Islet of Langerhans (tissue), 1 donor: ENCODE measurements around the gene SPSB1.

ENCODE experiments used
- FAIRE-seq: peaks from one replicate; lab custom pipeline; 2011; peaks lifted over from hg19 to GRCh38; lab: Jason Lieb, UNC

The SPSB1 gene

DNA sequence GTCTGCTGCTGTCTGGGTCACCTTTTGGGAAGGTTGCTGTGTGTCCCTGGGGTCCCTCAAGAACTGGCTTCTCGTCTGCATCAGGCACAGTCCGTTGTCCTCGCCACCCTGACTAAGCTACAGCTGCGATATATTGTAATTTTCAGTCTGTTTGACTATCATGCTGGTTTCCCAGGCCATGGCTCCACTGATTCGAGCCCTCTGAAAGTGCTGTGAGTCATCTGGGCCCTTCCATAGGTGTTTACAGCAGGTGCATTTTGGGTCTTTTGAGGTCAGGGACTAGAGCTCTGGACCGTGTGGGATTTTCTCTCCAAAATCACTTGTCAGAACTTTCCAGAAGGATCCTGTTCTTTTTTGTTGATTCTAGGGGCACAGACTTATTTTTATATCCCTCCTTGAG, 52.8 kb downstream of the SPSB1 start:
- FAIRE-seq = no peak

DNA sequence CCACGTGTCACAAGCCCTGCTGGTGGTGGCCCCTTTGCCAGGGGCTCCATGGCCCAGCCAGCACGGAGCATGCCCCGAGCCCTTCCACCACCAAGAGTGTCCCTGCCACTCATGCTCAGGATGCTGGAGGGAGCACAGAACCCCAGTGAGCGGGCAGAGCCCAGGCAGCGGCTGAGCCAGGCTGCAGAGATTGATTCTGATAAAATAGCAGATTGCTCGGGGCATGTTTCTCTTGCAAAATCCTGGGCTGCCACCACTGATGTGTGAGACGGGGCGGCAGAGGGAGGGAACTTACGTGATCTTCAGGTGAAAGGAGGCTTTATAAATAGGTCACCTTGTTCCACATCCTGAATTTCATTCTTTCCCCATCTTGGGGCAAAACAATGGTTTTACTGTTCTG, 53.2 kb downstream of the SPSB1 start:
- no peak for FAIRE-seq

DNA sequence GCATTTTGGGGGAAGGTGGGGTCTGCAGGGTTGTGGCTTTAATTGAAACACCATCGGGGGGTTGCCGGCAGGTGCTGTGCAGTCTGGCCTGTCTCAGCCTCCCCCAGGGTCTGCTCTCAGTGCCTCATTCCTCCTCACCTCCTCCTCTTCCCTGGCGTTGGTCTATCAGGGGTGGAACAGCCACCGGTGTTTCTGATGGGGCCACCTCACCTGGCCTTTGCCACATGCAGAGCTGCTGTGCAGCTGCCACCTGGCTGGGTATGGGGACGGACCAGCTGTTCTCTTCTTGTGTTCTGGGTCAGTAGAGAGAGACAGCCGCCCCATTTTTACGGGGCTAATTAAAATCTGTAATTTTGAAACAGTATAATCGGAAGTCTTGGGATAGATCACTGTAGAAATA, 53.9 kb downstream of the SPSB1 start:
- no peak for FAIRE-seq

DNA sequence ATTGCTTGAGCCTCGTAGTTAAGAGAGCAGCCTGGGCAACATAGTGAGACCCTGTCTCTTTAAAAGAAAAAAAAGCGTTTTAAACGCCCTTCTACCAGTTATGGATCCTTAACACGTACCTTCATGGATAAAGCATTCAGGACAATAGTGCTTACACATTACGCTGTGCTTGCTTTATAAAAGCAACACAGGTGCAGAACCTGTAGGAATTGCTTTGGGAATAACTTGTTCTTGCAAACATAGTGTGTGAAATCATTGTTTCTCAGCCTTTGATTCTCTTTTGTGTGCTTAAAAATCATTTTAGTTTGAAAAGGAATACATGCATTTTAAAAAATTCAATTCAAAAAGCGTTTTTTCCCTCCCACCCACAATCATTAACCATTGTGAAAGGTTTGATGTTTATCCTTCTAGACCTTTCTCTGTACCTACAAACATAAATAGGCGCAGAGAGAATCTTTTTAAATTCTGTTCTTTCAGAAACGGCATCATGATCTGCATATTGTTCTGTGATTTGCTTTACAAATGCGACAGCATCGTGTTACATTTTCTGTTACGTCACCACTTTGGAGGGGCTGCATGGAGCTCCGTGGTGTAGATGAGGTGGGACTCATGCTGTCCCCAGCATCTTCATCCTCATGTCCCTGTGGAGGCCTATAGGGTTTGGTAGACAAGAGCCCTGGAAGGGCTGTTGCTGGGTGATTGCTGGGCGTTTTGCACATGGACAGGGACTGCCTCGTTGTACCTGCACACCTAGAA, 54.6 kb downstream of the SPSB1 start:
- FAIRE-seq = no peak

DNA sequence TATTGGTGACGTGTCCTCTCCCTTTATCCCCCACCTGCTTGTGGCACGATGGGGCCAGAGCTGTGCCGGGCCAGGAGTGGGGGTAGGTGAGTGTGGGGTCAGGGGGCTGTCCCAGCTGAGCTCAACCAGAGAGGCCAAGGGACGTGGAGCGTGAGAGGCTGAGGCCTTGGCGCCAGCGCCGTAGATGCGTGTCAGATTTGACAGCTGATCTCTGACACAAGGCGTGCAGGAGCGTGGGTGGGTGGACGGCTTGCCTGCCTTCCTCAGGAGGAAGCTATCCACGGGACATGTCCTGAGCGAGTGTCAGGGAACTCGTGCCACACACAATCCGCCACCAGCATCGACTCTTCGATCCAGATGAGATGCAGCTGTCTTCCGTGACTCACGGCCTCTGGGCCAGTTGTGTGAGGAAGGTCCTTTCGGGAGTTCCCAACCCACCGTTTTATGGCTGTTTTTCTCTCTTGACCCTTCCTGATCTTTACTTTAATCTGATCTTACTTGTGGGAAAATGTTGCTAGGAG, 56.7 kb downstream of the SPSB1 start:
- no peak for FAIRE-seq

DNA sequence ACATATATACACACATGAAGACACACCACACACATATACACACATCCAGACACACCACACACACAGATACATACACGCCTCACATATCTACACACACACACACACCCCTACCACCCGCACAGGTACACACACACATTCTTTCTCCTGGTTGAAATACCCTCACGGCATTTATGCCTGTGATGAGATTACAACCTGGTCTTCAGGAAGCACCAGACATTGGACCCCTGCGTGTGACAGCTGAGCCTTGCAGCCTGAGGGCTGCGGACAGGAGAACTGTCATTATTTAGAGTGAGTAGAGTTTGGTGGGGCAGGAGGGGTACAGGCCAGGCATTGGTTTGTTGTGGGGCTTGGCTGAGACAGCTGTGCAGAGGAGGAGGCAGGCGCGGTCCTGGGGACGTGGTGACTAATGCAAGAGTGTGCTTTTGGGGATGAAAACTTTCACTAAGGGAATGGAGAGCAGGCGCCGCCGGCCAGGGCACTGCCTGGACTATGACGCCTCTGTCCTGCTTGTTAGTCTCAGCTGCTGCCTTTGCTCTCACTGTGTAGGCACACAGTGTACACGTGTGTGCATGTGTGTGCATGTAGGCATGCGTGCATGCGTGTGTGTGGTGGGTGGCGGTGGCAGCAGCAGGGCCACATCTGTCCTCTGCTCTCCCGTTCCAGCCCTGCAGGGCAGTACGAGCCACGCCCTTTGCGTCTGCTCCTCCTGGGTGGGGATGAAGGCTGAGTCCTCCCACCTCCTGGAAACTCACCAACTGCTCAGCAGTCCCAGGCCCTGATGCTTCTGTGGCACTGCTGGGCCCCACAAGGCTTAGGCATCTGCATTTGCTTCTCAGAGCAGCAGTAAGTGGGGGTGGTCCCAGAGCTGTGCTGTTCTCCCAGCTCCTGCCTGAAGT, 57.6 kb downstream of the SPSB1 start:
- no peak for FAIRE-seq

DNA sequence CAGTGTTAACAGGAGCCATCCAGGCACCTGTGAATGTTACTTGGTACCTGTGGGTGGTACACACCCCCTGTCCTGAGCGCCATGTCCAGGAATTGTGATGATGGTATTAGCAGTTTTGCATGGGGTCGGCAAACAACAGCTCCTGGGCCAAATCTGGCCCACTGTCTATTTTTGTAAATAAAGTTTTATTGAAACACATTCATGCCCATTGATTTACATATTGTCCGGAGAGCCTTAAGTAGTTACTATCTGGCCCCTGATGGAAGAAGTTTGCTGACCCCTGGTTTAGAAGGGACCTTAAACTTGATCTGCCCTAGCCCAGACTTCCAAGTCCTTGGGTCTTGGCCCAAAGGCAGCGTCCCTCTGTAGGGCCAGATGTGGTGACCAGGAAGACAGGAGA, 58.3 kb downstream of the SPSB1 start:
- no peak for FAIRE-seq

DNA sequence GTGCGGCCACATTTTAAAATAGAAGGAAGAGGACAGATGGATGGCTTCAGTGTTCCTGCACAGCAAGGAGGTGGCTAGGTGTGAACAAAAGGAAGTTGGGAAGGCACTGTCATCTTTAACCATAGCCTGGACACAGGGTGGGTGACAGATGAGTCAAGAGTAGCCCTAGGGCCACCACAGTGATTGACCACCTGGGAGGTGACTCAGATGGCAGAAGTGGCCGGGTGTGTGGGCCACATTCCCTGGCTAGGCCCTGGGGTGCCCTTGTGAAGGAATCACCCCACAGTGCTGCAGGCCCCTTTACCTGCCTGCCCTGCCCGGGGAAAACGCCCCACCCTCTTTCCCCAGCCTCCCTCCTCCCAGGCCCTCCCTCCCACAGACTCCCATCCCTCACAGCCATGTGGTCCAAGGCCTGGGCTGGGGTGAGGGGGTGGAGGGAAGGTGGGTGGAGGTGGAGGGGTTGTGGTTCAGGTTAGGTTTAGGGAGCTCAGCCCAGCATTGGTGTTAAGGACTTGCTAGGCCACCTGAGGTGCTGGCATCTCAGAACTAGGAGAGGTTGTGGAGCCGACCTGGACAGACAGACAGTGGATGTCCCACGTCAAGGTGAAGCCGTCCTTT, 59.1 kb downstream of the SPSB1 start:
- FAIRE-seq = no peak

DNA sequence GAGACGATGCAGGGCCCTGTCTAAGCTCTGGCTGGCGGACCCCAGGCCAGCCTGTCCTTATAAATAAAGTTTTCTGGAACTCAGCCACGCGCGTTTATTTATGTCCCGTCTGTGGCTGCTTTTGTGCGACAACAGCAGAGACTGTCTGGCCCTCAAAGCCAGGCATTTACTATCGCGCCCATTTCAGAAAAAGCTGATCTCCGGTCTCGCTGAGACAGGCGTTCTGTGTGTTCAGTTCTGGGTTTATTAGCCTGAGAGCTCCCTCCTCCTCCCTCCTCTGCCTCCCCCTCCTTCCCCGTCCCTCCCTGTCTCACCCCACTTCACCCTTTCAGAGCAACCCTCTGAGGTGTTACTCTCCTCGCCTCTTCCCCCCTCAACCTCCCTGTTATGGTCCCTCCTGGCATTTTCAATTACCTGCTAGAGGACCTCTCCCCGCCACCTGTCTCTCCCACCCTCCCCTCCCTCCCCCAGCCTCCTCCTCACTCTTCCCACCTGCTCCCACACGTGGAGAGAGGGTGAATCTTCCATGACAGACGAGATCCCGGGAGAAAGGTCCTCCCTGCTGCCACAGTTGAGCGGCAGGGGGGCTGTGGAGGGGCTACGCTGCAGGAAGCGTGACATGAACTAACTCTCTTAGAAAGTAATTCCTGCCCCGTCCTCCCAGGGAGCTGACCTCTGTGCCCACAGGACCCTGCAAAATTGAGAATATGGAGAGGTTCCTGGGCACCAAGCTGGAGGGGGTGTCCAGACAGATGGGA, 59.9 kb downstream of the SPSB1 start:
- FAIRE-seq = no peak

DNA sequence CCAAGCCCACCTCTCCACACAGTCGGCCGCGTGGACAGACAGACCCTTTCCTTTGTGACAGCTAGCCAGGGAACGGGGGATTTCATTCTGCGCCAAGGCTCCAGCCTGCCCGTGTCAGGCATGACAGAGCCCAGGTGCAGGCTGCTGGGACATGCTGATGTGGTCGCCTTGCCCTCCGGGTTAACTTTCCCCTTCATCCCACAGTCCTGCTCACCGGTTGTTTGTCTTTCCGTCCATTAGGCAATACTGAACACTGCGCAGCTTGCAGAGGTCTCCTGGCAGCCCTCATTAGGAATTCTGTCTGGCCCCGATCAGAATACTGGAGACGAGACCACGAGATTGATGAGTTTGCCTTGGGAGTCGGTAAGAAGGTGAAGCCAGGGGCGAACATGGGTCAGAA, 62.8 kb downstream of the SPSB1 start:
- no peak for FAIRE-seq

DNA sequence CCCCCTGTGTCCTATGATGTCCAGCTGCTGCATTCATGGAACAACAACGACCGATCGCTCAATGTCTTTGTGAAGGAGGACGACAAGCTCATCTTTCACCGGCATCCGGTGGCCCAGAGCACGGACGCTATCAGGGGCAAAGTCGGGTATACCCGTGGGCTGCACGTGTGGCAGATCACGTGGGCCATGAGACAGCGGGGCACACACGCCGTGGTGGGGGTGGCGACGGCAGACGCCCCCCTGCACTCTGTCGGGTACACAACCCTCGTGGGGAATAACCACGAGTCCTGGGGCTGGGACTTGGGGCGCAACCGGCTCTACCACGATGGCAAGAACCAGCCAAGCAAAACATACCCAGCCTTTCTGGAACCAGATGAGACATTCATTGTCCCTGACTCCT, 63.3 kb downstream of the SPSB1 start:
- no peak for FAIRE-seq

DNA sequence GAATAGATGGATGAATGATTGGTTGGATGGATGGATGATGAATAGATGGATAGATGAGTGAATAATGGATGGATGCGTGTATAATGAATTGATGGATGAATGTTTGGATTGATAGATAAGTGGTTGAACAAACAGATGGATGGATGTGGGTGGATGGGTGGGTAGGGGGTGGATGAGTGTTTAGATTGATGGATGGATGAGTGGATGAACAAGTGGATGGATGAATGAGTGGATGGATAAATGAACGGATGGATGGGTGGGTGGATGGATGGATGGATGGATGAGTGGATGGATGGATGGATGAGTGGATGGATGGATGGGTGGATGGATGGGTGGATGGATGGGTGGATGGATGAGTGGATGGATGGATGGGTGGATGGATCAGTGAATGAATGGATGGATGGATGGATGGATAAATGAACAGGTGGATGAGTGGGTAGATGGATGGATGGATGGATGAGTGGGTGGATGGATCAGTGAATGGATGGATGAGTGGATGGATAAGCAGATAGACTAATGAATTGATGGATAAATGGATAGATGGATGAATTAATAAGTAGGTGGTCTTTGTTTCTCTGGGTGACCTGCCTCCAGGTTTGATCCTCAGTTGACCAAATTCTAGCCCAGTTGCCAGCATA, 64.3 kb downstream of the SPSB1 start:
- no peak for FAIRE-seq

DNA sequence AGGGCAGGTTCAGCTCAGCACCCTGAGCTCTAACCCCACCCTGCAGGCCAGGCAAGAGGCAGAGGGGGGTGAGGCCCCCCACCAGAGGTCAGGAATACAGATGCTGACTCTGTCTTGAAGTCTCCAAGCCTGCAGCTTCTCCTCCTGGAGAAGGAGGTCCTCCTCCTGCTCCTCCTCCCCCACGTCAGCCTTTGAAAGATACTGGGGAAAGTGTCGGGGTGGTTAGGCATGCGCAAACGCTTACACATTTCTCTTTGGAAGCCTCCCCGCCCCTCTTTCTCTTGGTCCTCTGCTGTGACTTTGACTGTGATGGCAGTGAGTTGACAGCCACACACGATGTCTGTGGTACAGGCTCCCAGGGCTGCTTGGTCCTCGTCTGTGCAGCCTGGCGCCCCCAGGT, 65.3 kb downstream of the SPSB1 start:
- FAIRE-seq = no peak

DNA sequence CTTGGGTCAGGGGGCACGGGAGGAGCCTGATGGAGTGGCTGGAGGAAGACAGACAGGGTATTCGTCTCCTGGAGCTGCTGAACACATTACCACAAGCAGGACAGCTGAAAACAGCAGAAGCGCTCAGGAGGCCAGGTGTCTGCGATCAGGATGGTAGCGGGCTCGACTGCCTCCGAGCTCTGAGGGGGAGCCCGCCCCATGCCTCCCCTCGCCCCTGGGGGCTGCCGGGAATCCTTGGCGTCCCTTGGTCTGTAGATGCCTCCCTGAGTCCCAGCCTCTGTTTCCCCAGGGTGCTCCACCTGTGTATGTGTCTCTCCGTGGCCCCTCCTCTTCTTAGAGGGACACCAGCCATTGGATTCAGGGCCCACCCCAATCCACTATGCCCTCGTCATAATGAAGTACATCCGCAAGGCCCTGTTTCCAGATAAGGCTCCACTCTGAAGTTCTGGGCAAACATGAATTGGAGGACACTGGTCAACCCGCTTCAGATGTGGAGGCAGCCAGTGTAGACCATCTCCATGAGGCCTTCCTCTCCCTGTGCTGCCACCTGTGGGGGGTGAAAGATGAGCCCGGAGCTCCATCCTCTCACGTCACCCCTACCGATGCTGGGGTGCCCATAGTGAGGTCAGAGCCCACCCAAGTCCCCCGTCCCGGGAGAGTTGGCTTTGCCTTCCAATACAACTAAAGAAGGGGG, 67.8 kb downstream of the SPSB1 start:
- FAIRE-seq = no peak

DNA sequence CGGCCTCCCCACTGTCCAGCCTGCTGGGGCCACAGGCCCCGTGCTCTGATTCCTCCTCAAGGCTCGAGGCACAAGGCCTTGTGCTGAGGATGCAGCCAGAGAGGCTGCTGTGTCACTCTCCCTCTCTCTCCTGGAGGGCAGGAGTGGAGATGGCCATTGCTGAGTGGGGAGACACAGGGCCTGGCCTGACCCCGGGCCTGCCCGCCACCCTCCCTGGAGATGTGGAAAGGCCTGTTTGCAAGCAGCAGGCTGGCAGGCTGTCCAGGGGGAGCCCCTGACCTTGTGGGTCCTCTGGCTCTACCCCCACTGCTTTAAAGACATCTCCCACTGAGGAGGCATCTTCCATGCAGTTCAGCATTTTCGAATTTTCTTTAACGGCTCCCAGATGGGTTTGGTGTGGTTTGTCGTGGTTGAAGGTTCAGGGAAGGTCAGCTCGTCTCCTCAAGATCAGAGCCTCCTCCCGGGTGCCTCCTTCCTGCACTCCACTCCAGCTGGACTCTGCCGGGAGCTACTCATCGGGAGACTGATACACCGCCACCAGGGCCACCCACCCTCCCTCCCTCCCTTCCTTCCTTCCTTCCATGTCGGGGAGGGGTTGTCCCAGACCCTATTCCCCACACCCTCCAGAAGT, 69.1 kb downstream of the SPSB1 start:
- no peak for FAIRE-seq

DNA sequence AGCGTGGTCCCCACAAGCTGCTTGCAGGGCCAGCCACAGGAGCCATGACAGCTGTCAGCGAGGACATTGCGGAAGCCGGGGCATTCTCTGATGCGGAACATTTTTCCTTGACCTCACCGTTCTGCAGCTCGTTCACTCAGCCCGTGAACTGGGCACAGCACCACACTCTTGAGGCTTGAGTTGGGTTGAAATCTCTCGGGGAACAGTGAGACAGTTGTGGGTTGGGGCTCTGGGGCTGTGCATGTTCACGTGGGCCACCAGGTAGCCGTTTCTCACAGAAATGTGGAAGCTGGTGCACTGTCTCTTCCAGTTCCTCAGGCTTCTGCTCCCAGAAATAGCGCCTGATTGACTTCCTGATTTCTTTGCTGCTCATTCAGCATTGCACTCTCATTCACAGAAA, 69.8 kb downstream of the SPSB1 start:
- FAIRE-seq = no peak

DNA sequence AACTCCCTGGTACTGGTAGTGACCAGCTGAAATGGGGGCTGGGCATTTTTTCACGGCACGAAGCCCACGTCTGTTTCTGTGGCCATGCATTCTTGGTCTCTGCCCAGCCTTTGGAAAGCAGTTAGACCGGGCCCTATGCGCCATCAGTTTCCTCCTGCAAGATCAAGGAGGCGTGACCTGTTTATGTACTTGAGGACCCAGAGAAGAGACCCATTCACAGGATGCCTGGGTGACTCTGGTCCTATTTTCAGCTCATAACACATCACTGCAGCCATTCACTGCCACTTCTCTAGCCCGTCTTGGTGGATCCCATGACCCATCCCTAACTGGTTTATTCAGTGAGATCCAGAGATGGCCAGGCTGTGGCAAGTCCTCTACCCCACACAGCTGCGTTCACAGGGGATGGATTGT, 70.4 kb downstream of the SPSB1 start:
- FAIRE-seq = no peak

DNA sequence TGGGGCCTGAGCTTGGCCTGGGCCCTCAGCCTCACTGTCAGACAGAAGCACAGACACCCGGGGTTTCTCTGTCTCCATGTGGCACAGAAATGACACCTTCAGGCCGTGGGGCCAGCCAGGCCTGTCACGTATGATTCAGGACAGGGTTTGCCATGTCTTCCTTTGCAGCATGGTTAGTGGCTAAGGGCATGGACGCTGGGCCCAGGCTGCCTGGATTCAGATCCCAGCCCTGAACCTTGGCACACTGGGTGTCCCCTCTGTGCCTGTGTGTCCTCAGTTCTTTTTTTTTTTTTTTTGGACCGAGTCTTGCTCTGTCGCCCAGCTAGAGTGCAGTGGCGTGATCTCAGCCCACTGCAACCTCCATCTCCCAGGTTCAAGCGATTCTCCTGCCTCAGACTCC, 73.6 kb downstream of the SPSB1 start:
- no peak for FAIRE-seq

DNA sequence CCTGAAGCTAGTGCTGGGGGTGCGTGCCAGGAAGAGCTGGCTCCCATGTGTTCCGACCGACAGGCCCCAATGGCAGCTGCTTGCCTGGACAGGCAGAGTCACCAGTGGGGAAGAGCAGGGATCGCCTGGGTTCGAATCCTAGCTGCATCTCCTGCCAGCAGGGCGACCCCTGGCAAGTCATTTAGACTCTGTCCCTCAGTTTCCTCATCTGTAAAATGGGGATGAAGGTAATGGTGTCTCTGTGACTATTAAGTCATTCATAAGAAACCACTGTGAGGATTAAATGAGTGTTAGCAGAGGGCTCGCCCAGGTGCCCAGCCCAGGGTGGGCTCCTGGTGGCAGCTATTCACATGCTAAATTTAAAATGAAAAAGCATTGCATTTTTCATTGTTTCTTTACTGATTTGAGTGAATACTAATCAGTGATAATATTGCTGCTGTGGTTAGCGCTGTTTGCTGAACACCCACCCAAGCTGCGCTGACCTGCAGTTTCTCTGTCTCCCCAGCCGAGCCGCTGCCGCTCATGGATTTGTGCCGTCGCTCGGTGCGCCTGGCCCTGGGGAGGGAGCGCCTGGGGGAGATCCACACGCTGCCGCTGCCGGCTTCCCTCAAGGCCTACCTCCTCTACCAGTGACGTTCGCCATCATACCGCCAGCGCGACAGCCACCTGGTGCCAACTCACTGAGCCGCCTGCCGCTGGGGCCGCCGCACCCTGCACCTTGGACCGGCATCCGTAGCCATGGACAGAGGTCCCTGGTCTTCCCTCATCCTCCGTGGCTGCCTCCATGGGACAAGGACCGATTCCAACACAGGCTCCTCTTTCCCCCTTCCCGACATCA, 74.5 kb downstream of the SPSB1 start:
- no peak for FAIRE-seq

DNA sequence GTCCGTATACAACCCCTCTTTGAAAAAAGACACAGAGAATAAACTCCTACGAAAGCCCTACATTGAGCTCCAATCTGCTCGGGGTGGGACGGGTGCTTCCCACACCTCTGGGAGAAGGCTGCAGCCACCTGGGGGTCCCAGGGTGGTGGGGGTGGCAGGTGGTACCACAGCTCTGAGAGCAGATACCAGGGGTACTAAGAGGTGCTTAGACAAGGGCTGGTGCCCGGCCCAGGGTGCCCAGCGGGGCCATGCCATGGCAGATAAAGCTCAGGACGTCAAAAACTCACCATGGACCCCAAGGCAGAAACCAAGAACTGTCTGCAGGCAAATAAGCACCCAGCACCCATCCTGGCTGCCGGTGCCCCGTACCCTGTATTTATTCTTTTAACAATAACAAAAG, 75.1 kb downstream of the SPSB1 start:
- no peak for FAIRE-seq
